ENCODE results near the gene ANKRD9. TPM values are rescaled to one million over a fixed set of nuclear protein-coding genes. Genes with fewer than 3 reads are reported as not detected.

The ANKRD9 gene
- total and polyA plus RNA-seq, 2 of the 13 experiments (the other 11 are each of a cell fraction or from before 2014, with no cell fraction given), result 10.0 to 15.0 TPM

- TF ChIP-seq MAF1 (CRISPR knock-in tag; IDR thresholded peaks at IDR 0.05; ENCODE audit: borderline replicate concordance), result no peak
- TF ChIP-seq ATRX (CRISPR knock-in tag; IDR thresholded peaks at IDR 0.05; ENCODE audit: borderline replicate concordance), result no peak
- TF ChIP-seq ZNF17 (CRISPR knock-in tag; IDR thresholded peaks at IDR 0.05), result no peak
- no peak for TF ChIP-seq ZNF660 (CRISPR knock-in tag; IDR thresholded peaks at IDR 0.05; ENCODE audit: borderline replicate concordance, low read depth)
- TF ChIP-seq ZBTB3 (CRISPR knock-in tag; IDR thresholded peaks at IDR 0.05; ENCODE audit: borderline replicate concordance, low read depth), result 0 out of 2 replicates have a peak, but pooled peaks have one; percentile 4
- no peak for TF ChIP-seq ZNF260 (CRISPR knock-in tag; IDR thresholded peaks at IDR 0.05; ENCODE audit: borderline replicate concordance, low read depth)
- no peak for TF ChIP-seq KLF6 (CRISPR knock-in tag; IDR thresholded peaks at IDR 0.05)
- TF ChIP-seq, protein P1, sequence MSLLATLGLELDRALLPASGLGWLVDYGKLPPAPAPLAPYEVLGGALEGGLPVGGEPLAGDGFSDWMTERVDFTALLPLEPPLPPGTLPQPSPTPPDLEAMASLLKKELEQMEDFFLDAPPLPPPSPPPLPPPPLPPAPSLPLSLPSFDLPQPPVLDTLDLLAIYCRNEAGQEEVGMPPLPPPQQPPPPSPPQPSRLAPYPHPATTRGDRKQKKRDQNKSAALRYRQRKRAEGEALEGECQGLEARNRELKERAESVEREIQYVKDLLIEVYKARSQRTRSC (CRISPR knock-in tag; IDR thresholded peaks at IDR 0.05; ENCODE audit: low read depth), result 0 out of 2 replicates have a peak, but pooled peaks have one; percentile 34
- no peak; the same call in 1 of the 2 replicates for TF ChIP-seq ZNF724P (CRISPR knock-in tag; IDR thresholded peaks at IDR 0.05; ENCODE audit: borderline replicate concordance)
- no peak for TF ChIP-seq ZNF644 (CRISPR knock-in tag; IDR thresholded peaks at IDR 0.05; ENCODE audit: low read depth)
- TF ChIP-seq IRF2 (CRISPR knock-in tag; IDR thresholded peaks at IDR 0.05), result no peak
- TF ChIP-seq ZNF143 (CRISPR knock-in tag; IDR thresholded peaks at IDR 0.05), result no peak
- TF ChIP-seq ZNF367 (CRISPR knock-in tag; IDR thresholded peaks at IDR 0.05; ENCODE audit: borderline replicate concordance), result no peak
- TF ChIP-seq CEBPB (IDR thresholded peaks at IDR 0.05; ENCODE audit: borderline replicate concordance, low read depth, low read length), result peak; percentile 93
- TF ChIP-seq ZFP36L1 (CRISPR knock-in tag; IDR thresholded peaks at IDR 0.05), result no peak
- no peak for TF ChIP-seq CSRNP2 (CRISPR knock-in tag; conservative IDR thresholded peaks at IDR 0.05; ENCODE audit: low read depth)
- peak; percentile 64; the same call in 1 of the 2 replicates for TF ChIP-seq NCOA1 (CRISPR knock-in tag; IDR thresholded peaks at IDR 0.05)
- 0 out of 2 replicates have a peak, but pooled peaks have one; percentile 42 for TF ChIP-seq GATAD1 (CRISPR knock-in tag; IDR thresholded peaks at IDR 0.05)
- TF ChIP-seq TARDBP (CRISPR knock-in tag; IDR thresholded peaks at IDR 0.05), result no peak; the same call in 1 of the 2 replicates
- no peak for TF ChIP-seq CREB1 (IDR thresholded peaks at IDR 0.05)
- TF ChIP-seq CREB1 (CRISPR knock-in tag; IDR thresholded peaks at IDR 0.05), result no peak
- TF ChIP-seq PAX8 (CRISPR knock-in tag; IDR thresholded peaks at IDR 0.05; ENCODE audit: borderline replicate concordance), result no peak
- TF ChIP-seq PBX2 (CRISPR knock-in tag; IDR thresholded peaks at IDR 0.05), result no peak
- TF ChIP-seq REPIN1 (CRISPR knock-in tag; IDR thresholded peaks at IDR 0.05; ENCODE audit: borderline replicate concordance, low read depth), result no peak
- TF ChIP-seq, protein P2, sequence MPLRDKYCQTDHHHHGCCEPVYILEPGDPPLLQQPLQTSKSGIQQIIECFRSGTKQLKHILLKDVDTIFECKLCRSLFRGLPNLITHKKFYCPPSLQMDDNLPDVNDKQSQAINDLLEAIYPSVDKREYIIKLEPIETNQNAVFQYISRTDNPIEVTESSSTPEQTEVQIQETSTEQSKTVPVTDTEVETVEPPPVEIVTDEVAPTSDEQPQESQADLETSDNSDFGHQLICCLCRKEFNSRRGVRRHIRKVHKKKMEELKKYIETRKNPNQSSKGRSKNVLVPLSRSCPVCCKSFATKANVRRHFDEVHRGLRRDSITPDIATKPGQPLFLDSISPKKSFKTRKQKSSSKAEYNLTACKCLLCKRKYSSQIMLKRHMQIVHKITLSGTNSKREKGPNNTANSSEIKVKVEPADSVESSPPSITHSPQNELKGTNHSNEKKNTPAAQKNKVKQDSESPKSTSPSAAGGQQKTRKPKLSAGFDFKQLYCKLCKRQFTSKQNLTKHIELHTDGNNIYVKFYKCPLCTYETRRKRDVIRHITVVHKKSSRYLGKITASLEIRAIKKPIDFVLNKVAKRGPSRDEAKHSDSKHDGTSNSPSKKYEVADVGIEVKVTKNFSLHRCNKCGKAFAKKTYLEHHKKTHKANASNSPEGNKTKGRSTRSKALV (CRISPR knock-in tag; IDR thresholded peaks at IDR 0.05), result no peak
- TF ChIP-seq SMYD3 (CRISPR knock-in tag; IDR thresholded peaks at IDR 0.05), result no peak
Measured at GRCh38 chr14:102540315-102541028, 30.9 kb upstream of the ANKRD9 start (continued).
